Measurements from ENCODE around the gene CFAP73.
A peak's percentile ranks its signal among the peaks of the same experiment; 100 is the strongest.
"Not testable (repeated sequence)": the region's sequence is repeated elsewhere in the genome, so short reads cannot be mapped to it uniquely, and the experiment has no call there.

Gene CFAP73

GRCh38 chr12:113149361-113150150 is at the start of gene CFAP73:
CFAP73 (plus strand) TSS chr12:113149724; CDS start chr12:113149858, 134 bp downstream.
- DNase-seq, result peak in 55 of 58 donors; percentile 19 to 84 (median 60)

GRCh38 chr12:113099764-113100163 is 49.8 kb upstream of the CFAP73 start:
- DNase-seq, result no peak

GRCh38 chr12:113101751-113102150 is 47.8 kb upstream of the CFAP73 start:
- DNase-seq, result peak in 2 of 58 donors; percentile 8 to 15

GRCh38 chr12:113102811-113103210 is 46.7 kb upstream of the CFAP73 start:
- no peak for DNase-seq

- DNase-seq, result peak in 9 of 58 donors; percentile 15 to 64 (median 30)
Observed at GRCh38 chr12:113103756-113104450, 45.6 kb upstream of the CFAP73 start.

DNA sequence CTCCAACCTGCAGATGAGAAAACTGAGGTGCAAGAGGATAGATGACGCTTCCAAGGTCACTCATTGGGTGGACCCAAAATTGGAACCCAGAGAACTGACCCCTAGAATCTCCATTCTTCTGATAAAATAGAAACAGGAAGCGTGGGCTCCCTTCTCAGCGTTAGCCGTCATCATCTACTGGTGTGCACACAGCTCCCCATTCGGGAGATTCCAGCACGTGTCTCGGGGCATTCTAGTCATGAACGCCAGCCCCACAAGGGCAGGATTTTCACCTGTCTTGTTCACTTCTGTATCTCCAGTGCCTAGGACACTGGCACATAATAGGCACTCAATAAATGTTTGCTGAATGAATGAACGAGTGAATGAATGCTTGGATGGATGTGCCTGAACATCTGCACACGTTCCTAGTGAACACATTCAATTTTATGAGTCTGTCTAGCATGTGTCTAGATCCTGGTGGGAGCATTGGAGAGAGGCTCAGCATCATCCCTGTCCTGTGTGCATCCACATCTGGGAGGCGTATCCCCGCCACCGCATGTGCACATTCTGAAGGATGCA is 44.5 kb upstream of the CFAP73 start:
- DNase-seq, result no peak

GRCh38 chr12:113105606-113106271 is 43.8 kb upstream of the CFAP73 start:
- DNase-seq, result no peak

DNA sequence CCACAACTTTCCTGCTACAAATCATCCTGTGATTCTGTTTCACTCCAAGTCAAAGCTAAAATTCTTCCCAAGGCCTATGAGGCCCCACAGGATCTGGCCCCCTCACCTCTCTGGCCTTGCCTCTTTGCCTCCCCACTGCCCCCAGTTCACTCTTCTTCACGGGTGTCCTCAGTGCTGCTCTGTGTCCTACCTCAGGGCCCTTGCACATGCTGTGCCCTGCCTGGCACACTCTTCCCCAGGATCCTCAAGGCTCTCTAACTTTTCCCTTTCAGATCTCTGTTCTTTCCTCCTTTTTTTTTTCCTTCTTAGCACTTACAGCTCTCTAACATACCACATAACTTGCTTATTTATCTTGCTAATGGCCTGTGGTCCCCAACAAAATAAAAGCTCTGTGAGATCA is 43.2 kb upstream of the CFAP73 start:
- DNase-seq, result no peak

GRCh38 chr12:113108308-113108707 is 41.2 kb upstream of the CFAP73 start:
- DNase-seq, result no peak

GRCh38 chr12:113109360-113109759 is 40.2 kb upstream of the CFAP73 start:
- no peak for DNase-seq

DNA sequence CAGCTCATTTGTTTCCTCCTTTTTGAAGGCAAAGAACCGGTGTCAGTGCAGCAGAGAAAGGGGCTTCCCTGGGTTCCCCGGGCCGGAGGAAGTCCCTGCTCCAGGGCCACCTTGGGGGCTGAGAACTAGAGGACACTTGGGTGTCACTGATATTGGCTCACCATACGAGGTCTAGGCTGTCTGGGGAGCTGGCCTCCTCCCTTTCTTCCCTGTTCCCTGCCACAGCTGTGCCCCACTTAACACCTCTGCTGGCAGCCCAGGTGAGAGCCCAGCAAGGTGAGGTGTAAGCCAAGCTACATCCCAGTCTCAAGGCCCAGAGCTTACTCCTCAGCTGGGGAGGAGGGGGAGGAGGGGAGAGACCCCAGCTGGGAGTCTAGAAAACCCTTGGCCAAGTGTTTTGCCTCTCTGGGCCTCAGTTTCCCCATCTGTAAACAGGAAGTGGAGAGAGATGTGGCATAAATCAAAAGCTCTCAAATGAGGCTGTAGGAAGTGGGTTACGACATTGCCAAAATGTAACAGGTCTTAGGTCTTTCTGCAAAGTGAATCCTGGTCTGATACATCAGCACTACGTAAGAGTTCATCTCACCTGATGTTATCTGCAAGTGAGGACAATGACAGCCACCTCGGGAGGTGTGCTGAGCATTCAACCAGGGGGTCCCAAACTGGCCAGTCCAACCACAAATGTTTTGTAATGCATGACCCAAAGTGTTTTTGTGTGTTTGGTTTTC is 39.5 kb upstream of the CFAP73 start:
- no peak for DNase-seq

- DNase-seq, result no peak
Observed at GRCh38 chr12:113111247-113111646, 38.3 kb upstream of the CFAP73 start.

GRCh38 chr12:113112043-113112899 is 37.3 kb upstream of the CFAP73 start:
- no peak for DNase-seq

- no peak for DNase-seq
Observed at GRCh38 chr12:113113397-113113796, 36.1 kb upstream of the CFAP73 start.

DNA sequence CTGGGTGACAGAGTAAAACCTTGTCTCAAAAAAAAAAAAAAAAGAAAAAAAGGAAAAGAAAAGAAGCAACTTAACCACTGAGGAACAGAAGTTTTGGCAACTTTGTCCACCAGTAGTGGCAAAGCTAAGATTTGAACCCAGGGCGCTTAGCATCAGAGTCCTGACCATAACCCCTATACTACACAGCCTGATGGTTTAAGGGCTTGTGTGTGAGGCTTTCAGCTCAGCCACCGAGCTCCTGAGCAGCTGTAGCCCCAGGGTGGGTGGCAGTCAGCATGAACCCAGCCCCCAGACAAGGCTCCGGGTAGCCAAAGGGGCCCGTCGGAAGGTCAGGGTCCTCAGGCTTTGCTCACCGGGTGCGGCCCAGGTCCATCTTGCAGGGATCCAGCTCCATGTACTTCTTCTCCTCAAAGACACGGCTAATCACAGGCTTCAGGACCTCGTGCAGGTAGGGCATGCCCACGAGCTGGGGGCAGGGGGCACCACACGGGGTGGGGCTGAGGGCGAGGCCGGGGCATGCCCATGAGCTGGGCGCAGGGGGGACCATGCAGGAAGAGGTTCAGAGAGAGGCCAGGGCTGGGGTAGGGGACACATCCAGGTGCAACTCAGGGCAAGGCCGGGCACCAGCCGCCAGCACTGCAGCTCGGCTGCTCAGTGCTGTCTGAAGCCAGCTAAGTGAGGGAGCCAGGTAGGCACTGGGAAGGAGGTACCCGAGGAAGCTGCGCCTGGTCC is 34.9 kb upstream of the CFAP73 start:
- no peak for DNase-seq

DNA sequence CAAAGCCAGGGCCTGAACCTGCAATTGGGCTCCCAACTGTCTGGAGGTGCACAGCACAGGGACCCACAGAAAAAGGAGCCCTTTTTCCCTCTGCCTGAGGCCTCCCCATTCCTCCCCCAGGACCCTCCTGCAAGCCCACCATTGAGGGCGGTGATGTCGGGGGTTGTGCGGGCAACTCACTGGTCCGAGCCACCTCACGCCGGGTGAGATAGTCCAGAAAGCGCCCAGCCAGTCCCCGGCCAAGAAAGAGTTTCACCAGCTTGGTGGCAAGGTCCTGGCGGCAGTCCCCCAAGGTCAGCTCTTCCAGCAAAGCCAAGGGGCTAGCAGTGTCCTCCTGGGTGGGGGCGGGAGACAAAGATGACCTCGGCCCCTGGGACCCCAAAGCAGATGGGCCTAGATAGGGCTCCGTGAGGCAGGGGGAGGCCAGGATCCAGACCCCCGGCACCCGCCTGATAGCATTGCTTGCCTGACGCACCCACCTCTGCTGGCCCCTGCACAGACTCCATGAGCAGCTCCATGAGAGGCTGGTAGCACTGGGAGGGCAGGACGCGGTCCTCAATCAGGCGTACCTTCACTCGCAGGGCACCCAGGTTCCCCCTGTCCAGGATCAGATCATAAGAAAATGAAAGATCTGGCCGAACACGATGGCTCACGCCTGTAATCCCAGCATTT is 33.9 kb upstream of the CFAP73 start:
- no peak for DNase-seq

GRCh38 chr12:113116875-113117274 is 32.6 kb upstream of the CFAP73 start:
- peak in 23 of 58 donors; percentile 11 to 54 (median 25) for DNase-seq

DNA sequence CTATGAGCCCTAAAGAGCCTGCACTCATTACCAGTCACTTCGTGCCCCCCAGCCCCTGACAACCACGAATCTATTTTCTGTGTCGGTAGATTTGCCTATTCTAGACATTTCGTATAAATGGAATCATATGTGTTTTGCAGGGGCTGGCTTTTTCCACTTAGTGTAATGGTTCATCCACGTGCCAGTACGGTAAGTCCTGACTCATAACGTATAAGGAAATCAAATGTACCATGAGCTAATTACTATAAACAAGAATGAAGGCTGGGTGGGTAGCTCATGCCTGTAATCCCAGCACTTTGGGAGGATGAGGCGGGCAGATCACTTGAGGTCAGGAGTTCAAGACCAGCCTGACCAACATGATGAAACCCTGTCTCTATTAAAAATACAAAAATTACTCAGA is 31.8 kb upstream of the CFAP73 start:
- DNase-seq, result not testable (repeated sequence)

GRCh38 chr12:113118142-113118541 is 31.4 kb upstream of the CFAP73 start:
- DNase-seq, result no peak

Measured in anterior cingulate cortex (tissue), 58 donors.